Measurements from ENCODE around the gene RABEP1. TPM values are rescaled to one million over a fixed set of nuclear protein-coding genes. Genes with fewer than 3 reads are reported as not detected.

The RABEP1 gene
- total RNA-seq, 1 donor from 2014 or later: 48.5 TPM

GRCh38 chr17:5264893-5265292, 17.2 kb upstream of the RABEP1 start:
- DNase-seq (ENCODE audit: extremely low read depth, low read depth, low spot score): no peak

DNA sequence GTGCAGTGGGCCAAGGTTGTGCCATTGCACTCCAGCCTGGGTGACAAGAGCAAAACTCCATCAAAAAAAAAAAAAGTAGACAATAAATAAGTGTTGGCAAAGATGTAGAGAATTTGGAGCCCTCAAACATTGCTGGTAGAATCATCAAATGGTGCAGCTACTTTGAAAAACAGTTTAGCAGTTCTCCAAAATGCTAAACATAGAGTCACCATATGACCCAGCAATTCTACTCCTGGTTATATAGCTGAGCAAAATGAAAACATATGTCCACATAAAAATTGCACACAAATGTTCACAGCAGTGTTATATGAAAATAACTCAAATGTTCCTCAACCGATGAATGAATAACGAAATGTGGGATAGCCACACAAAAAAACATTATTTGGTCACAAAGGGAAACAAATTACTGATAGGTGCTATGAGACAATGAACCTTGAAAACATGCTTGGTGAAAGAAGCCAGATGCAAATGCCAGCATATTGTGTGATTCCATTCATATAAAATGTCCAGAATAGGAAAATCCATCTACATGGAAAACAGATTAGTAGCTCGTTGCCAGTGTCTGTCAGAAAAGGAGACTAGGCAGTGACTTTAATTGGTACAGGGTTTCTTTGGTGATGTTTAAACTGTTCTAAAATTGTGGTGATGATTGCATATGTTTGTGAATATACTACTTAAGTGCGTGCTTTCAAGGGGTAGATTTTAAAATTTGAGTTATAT, 12.7 kb upstream of the RABEP1 start:
- DNase-seq (ENCODE audit: extremely low read depth, low read depth, low spot score): no peak

- no peak for DNase-seq (ENCODE audit: extremely low read depth, low read depth, low spot score)
These were observed 9.8 kb upstream of the RABEP1 start for GRCh38 chr17:5272322-5272721.

GRCh38 chr17:5282642-5283217, 646 bp downstream of the RABEP1 start:
- DNase-seq (ENCODE audit: extremely low read depth, low read depth, low spot score): no peak

- DNase-seq (ENCODE audit: extremely low read depth, low read depth, low spot score): no peak
These were observed 1.7 kb downstream of the RABEP1 start for GRCh38 chr17:5283571-5284315.

GRCh38 chr17:5284681-5285080, 2.6 kb downstream of the RABEP1 start:
- no peak for DNase-seq (ENCODE audit: extremely low read depth, low read depth, low spot score)

DNA sequence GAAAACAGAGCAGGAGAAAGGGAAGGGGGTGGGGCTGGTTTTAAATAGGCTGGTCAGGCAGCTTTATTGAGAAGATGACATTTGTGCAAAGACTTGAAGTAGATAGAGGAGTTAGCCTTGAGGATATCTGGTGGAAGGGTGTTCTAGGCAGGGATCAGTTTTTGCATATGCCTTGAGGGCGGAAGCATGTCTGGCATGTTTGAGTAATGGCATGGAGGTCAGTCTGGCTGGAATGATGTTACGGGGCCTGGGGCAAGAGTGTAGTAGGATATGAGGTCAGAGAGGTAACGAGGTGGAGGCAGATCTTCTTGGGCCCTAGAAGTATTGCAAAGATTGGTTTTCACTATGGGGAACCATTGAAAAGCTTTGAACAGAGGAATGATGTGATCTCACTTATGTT, 4.8 kb downstream of the RABEP1 start:
- DNase-seq (ENCODE audit: extremely low read depth, low read depth, low spot score): no peak

GRCh38 chr17:5291683-5292350, 9.7 kb downstream of the RABEP1 start:
- no peak for DNase-seq (ENCODE audit: extremely low read depth, low read depth, low spot score)

DNA sequence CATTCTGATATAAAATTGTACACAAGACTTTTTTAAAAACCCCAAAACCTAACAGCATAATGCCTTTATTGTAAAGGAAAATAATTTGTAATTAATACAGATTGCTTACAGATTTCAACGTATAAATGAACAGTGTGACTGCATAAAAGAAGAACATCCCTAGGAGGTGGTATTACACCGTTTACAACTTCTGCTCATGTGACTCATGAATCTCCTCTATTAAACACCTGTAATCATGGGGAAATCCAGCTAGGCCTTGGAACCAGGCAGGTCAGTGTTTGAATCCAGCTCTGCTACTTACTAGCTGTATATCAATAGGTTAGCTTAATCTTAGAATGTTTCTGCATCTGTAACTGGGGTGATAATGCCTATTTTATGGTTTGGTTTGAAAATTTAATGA, 15.2 kb downstream of the RABEP1 start:
- no peak for DNase-seq (ENCODE audit: extremely low read depth, low read depth, low spot score)

- DNase-seq (ENCODE audit: extremely low read depth, low read depth, low spot score): no peak
These were observed 17.3 kb downstream of the RABEP1 start for GRCh38 chr17:5299383-5299782.

DNA sequence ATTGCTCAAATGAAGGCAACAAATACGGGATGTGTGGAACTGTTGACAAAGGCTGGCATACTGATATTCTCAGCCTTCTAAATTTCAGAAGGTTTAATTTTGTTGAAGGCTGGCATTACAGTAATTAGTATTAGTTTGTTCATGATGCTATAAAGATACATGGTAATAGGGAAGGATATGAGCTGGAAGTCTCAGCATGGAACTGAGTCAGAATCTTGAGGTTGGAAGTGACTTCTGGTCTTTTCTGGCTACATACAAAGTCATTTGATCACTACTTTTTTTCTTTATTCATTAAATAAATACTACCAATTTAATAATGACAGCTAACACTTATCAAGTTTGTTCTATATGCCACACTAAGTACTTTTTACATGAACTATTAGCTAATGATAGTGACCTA, 22.6 kb downstream of the RABEP1 start:
- no peak for DNase-seq (ENCODE audit: extremely low read depth, low read depth, low spot score)

DNA sequence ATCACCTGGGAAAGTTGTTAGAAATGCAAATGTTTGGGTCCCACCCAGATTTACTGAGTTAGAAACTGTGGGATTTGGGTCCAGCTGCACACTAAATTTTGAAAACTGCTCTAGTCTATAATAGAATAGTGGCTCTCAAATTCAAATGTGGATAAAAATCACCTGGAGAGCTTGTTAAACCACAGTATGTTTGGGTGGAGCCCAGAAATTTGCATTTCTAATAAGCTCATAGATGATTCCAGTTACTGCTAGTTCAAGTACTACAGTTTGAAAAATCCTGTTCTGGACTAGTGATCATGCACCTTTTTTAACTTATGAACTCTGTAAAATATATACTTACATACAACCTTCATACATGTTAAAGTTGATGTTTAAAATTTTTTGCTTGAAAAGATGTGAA, 27.8 kb downstream of the RABEP1 start:
- no peak for DNase-seq (ENCODE audit: extremely low read depth, low read depth, low spot score)

DNA sequence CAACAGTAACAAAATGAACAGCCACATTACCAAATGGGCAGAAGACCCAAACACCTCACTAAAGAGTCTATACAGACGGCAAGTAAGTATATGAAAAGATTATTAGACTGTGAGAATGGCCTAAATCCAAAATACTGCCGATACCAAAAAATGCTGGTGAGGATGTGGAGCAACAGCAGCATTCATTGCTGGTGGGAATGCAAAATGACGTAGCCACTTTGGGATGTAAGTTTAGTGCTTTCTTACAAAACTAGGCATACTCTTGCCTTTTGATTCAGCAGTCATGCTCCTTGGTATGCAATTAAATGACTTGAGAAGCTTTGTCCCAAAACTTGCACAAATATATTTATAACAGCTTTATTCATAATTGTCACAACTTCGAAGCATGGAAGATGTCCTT, 43.8 kb downstream of the RABEP1 start:
- no peak for DNase-seq (ENCODE audit: extremely low read depth, low read depth, low spot score)

- DNase-seq (ENCODE audit: extremely low read depth, low read depth, low spot score): no peak
These were observed 47.9 kb downstream of the RABEP1 start for GRCh38 chr17:5329784-5330557.

GRCh38 chr17:5330981-5331380, 48.9 kb downstream of the RABEP1 start:
- no peak for DNase-seq (ENCODE audit: extremely low read depth, low read depth, low spot score)

GRCh38 chr17:5331506-5331905, 49.4 kb downstream of the RABEP1 start:
- DNase-seq (ENCODE audit: extremely low read depth, low read depth, low spot score): no peak

- no peak for DNase-seq (ENCODE audit: extremely low read depth, low read depth, low spot score)
These were observed 62.8 kb downstream of the RABEP1 start for GRCh38 chr17:5344914-5345313.

- no peak for DNase-seq (ENCODE audit: extremely low read depth, low read depth, low spot score)
These were observed 70.7 kb downstream of the RABEP1 start for GRCh38 chr17:5352681-5353289.

DNA sequence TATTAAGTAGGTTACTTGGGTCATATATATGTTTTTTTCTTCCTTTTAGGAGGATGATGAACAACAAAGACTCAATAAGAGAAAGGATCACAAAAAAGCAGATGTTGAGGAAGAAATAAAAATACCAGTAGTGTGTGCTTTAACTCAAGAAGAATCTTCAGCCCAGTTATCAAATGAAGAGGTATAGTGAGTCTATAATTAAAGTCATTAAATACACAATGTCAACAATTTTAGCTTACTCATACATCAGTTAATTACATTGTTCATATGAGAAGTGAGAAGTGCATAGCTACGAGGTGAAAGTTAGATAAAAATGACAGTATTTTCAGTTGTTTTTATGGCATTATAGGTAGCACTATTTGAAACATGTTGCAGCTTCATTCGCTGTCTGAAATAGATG, 72.2 kb downstream of the RABEP1 start:
- DNase-seq (ENCODE audit: extremely low read depth, low read depth, low spot score): no peak

- no peak for DNase-seq (ENCODE audit: extremely low read depth, low read depth, low spot score)
These were observed 72.9 kb downstream of the RABEP1 start for GRCh38 chr17:5354886-5355415.
